Measurements from ENCODE around the gene ARRDC5. TPM values are rescaled to one million over a fixed set of nuclear protein-coding genes. Genes with fewer than 3 reads are reported as not detected.
"Not testable (repeated sequence)": the region's sequence is repeated elsewhere in the genome, so short reads cannot be mapped to it uniquely, and the experiment has no call there.

ARRDC5 gene
- total and polyA plus RNA-seq, 9 donors: 0.04 to 0.16 (median 0.09) TPM; not detected in 4

- Histone ChIP-seq H3K27me3 (ENCODE audit: control insufficient read depth, insufficient read depth, low read length) (no peaks in the 10 kb centered on the region), H3K4me3 (ENCODE audit: low read length) (peak overlapping the region; percentile 47), H3K27ac (ENCODE audit: low read length) (peak overlapping the region; percentile 51), H3K9me3 (replicated peaks; ENCODE audit: control insufficient read depth, low read depth, low read length) (no peaks in the 10 kb centered on the region), H3K4me1 (ENCODE audit: control insufficient read depth, insufficient read depth, low read length) (peaks cover 45% of the 10 kb centered on the region), H3K36me3 (ENCODE audit: control insufficient read depth, insufficient read depth, low read length) (peaks cover 13% of the 10 kb centered on the region)
- DNase-seq: peak; percentile 59
- WGBS (ENCODE audit: insufficient coverage): 9% methylated on average over 12 of the region's 23 CpGs
Measured at GRCh38 chr19:4910594-4911281, 8.0 kb upstream of the ARRDC5 start.

- peaks cover 39% of the 10 kb centered on the region for H3K4me1 ChIP-seq (ENCODE audit: control insufficient read depth, insufficient read depth, low read length)
- peak; percentile 97 for DNase-seq
- H3K27me3 ChIP-seq (ENCODE audit: control insufficient read depth, insufficient read depth, low read length): no peaks in the 10 kb centered on the region
- 1% methylated on average over 71 of the region's 85 CpGs for WGBS (ENCODE audit: insufficient coverage)
- H3K27ac ChIP-seq (ENCODE audit: low read length): peak overlapping the region; percentile 51
- no peaks in the 10 kb centered on the region for H3K9me3 ChIP-seq (replicated peaks; ENCODE audit: control insufficient read depth, low read depth, low read length)
- H3K36me3 ChIP-seq (ENCODE audit: control insufficient read depth, insufficient read depth, low read length): peaks cover 12% of the 10 kb centered on the region
- H3K4me3 ChIP-seq (ENCODE audit: low read length): peak overlapping the region; percentile 52
Measured at GRCh38 chr19:4909897-4910593, 7.3 kb upstream of the ARRDC5 start.

GRCh38 chr19:4909156-4909896, 6.6 kb upstream of the ARRDC5 start, which contains the start of gene UHRF1:
TSS of gene UHRF1 (plus strand) at chr19:4909501. CDS start at chr19:4910886, 1,385 bp downstream.
- Histone ChIP-seq H3K4me3 (ENCODE audit: low read length) (peak within 1 kb of the TSS; percentile 52), H3K27ac (ENCODE audit: low read length) (peak within 1 kb of the TSS; percentile 67), H3K9me3 (replicated peaks; ENCODE audit: control insufficient read depth, low read depth, low read length) (no peaks in the 10 kb centered on the region), H3K36me3 (ENCODE audit: control insufficient read depth, insufficient read depth, low read length) (peaks cover 5% of the 10 kb centered on the region), H3K27me3 (ENCODE audit: control insufficient read depth, insufficient read depth, low read length) (no peaks in the 10 kb centered on the region), H3K4me1 (ENCODE audit: control insufficient read depth, insufficient read depth, low read length) (peaks cover 34% of the 10 kb centered on the region)
- DNase-seq: peak; percentile 57
- WGBS (ENCODE audit: insufficient coverage): under 1% methylated on average over 85 of the region's 89 CpGs

GRCh38 chr19:4908781-4909155, 6.1 kb upstream of the ARRDC5 start:
- no peak for DNase-seq
- Histone ChIP-seq H3K36me3 (ENCODE audit: control insufficient read depth, insufficient read depth, low read length) (peaks cover 4% of the 10 kb centered on the region), H3K27ac (ENCODE audit: low read length) (peak overlapping the region; percentile 67), H3K4me3 (ENCODE audit: low read length) (no peak overlapping the region), H3K9me3 (replicated peaks; ENCODE audit: control insufficient read depth, low read depth, low read length) (no peaks in the 10 kb centered on the region), H3K4me1 (ENCODE audit: control insufficient read depth, insufficient read depth, low read length) (peaks cover 34% of the 10 kb centered on the region), H3K27me3 (ENCODE audit: control insufficient read depth, insufficient read depth, low read length) (no peaks in the 10 kb centered on the region)
- WGBS (ENCODE audit: insufficient coverage): 44% methylated on average over 11 of the region's 15 CpGs

- Histone ChIP-seq H3K36me3 (ENCODE audit: control insufficient read depth, insufficient read depth, low read length) (peaks cover under 1% of the 10 kb centered on the region), H3K27me3 (ENCODE audit: control insufficient read depth, insufficient read depth, low read length) (no peaks in the 10 kb centered on the region), H3K4me3 (ENCODE audit: low read length) (no peak overlapping the region), H3K9me3 (replicated peaks; ENCODE audit: control insufficient read depth, low read depth, low read length) (no peaks in the 10 kb centered on the region), H3K4me1 (ENCODE audit: control insufficient read depth, insufficient read depth, low read length) (peaks cover 34% of the 10 kb centered on the region), H3K27ac (ENCODE audit: low read length) (peak overlapping the region; percentile 67)
- DNase-seq: peak; percentile 48
- WGBS (ENCODE audit: insufficient coverage): 49% methylated on average over 5 of the region's 5 CpGs
Measured at GRCh38 chr19:4908360-4908759, 5.7 kb upstream of the ARRDC5 start.

- peaks cover 30% of the 10 kb centered on the region for H3K4me1 ChIP-seq (ENCODE audit: control insufficient read depth, insufficient read depth, low read length)
- 84% methylated on average over 8 of the region's 8 CpGs for WGBS (ENCODE audit: insufficient coverage)
- H3K27ac ChIP-seq (ENCODE audit: low read length): no peak overlapping the region
Measured at GRCh38 chr19:4906963-4907362, 4.3 kb upstream of the ARRDC5 start.

GRCh38 chr19:4904481-4904880, 1.8 kb upstream of the ARRDC5 start:
- DNase-seq: no peak
- 82% methylated on average over 2 of the region's 3 CpGs for WGBS (ENCODE audit: insufficient coverage)
- H3K36me3 ChIP-seq (ENCODE audit: control insufficient read depth, insufficient read depth, low read length): no peaks in the 10 kb centered on the region
- H3K4me1 ChIP-seq (ENCODE audit: control insufficient read depth, insufficient read depth, low read length): peaks cover 13% of the 10 kb centered on the region
- H3K27ac ChIP-seq (ENCODE audit: low read length): no peak overlapping the region
- H3K9me3 ChIP-seq (replicated peaks; ENCODE audit: control insufficient read depth, low read depth, low read length): no peaks in the 10 kb centered on the region
- H3K27me3 ChIP-seq (ENCODE audit: control insufficient read depth, insufficient read depth, low read length): no peaks in the 10 kb centered on the region
- H3K4me3 ChIP-seq (ENCODE audit: low read length): no peak overlapping the region

More at GRCh38 chr19:4906963-4907362, 4.3 kb upstream of the ARRDC5 start:
- DNase-seq: no peak
- H3K36me3 ChIP-seq (ENCODE audit: control insufficient read depth, insufficient read depth, low read length): no peaks in the 10 kb centered on the region
- no peaks in the 10 kb centered on the region for H3K27me3 ChIP-seq (ENCODE audit: control insufficient read depth, insufficient read depth, low read length)
- no peaks in the 10 kb centered on the region for H3K9me3 ChIP-seq (replicated peaks; ENCODE audit: control insufficient read depth, low read depth, low read length)
- no peak overlapping the region for H3K4me3 ChIP-seq (ENCODE audit: low read length)

- H3K36me3 ChIP-seq (ENCODE audit: control insufficient read depth, insufficient read depth, low read length); H3K4me3 ChIP-seq (ENCODE audit: low read length); H3K9me3 ChIP-seq (replicated peaks; ENCODE audit: control insufficient read depth, low read depth, low read length); H3K27ac ChIP-seq (ENCODE audit: low read length); DNase-seq; H3K27me3 ChIP-seq (ENCODE audit: control insufficient read depth, insufficient read depth, low read length): not testable (repeated sequence)
- 82% methylated on average over 11 of the region's 13 CpGs for WGBS (ENCODE audit: insufficient coverage)
- H3K4me1 ChIP-seq (ENCODE audit: control insufficient read depth, insufficient read depth, low read length): peaks cover 10% of the 10 kb centered on the region
Measured at GRCh38 chr19:4900879-4901278, 1.8 kb downstream of the ARRDC5 start.

GRCh38 chr19:4897146-4897545, 5.5 kb downstream of the ARRDC5 start:
- H3K9me3 ChIP-seq (replicated peaks; ENCODE audit: control insufficient read depth, low read depth, low read length): no peaks in the 10 kb centered on the region
- 68% methylated on average over 5 of the region's 7 CpGs for WGBS (ENCODE audit: insufficient coverage)
- peak; percentile 61 for DNase-seq
- no peaks in the 10 kb centered on the region for H3K36me3 ChIP-seq (ENCODE audit: control insufficient read depth, insufficient read depth, low read length)
- H3K27ac ChIP-seq (ENCODE audit: low read length): peak overlapping the region; percentile 47
- H3K27me3 ChIP-seq (ENCODE audit: control insufficient read depth, insufficient read depth, low read length): no peaks in the 10 kb centered on the region
- H3K4me1 ChIP-seq (ENCODE audit: control insufficient read depth, insufficient read depth, low read length): peaks cover 19% of the 10 kb centered on the region
- H3K4me3 ChIP-seq (ENCODE audit: low read length): no peak overlapping the region

- Histone ChIP-seq H3K27me3 (ENCODE audit: control insufficient read depth, insufficient read depth, low read length) (no peaks in the 10 kb centered on the region), H3K27ac (ENCODE audit: low read length) (no peak overlapping the region), H3K9me3 (replicated peaks; ENCODE audit: control insufficient read depth, low read depth, low read length) (no peaks in the 10 kb centered on the region), H3K4me1 (ENCODE audit: control insufficient read depth, insufficient read depth, low read length) (peaks cover 19% of the 10 kb centered on the region), H3K4me3 (ENCODE audit: low read length) (no peak overlapping the region), H3K36me3 (ENCODE audit: control insufficient read depth, insufficient read depth, low read length) (no peaks in the 10 kb centered on the region)
- WGBS (ENCODE audit: insufficient coverage): 59% methylated on average over 2 of the region's 3 CpGs
- no peak for DNase-seq
Measured at GRCh38 chr19:4896372-4896771, 6.3 kb downstream of the ARRDC5 start.

All from muscle of leg (tissue), 11 donors.